ENCODE data around the gene ZNF358. TPM values are rescaled to one million over a fixed set of nuclear protein-coding genes. Genes with fewer than 3 reads are reported as not detected.

The ZNF358 gene
- 9.1 and 14.9 TPM in 2 replicates for total RNA-seq

DNA sequence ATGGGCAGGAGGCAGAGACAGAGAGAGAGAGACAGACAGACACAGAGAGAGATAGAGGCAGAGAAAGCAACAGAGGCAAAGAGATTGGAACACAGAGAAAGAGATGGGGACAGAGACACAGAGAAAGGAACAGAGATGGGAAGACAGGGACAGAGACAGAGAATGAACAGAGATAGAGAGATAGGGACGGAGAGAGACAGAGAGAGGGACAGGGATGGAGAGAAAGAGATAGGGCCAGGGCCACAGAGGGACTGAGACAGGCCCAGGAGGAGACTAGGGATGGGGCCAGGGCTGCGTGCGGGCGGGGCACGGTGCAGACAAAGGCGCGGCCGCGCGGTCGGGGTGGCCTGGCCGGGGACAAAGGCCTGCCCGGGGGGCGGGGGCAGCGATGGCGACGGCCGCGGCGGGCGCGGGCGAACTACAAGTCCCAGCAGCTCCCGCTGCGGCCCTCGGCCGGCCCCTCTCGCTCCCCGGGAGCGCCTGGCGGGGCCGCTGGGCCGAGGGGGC is at the start of gene ZNF358:
Gene ZNF358 (plus strand): TSS at position 459 of the 507 bp plus-strand sequence. CDS start 3,140 bp downstream, outside the sequence.

DNA sequence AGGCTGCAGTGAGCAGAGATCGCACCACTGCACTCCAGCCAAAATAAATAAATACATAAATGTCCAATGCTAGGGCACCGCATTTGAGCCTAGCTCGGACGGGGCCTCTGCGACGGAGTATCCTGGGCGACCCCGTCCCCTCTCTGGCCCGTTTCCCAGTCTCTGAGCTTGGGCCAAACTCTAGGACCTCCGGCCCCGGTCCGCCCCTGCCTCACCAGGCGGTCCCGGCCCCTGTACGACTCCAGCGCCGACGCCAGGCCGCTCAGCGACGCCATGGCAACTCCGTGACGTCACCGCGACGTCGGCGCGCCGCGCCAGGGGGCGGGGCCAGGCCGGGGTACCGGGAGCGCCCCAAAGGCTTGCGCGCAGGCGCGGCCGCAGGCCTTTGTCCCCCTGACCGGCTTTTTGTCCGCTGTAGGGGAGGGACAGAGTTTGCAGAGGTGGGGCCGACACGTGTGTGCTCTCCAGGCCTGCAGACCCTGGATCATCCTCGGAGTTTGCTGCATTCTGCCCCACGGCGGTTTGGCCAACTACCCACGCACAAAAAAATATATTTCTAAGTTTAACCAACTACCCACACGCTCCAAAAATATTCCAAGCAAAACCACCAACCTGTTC is 27.1 kb upstream of the ZNF358 start, which contains the start of gene PEX11G:
Gene PEX11G (minus strand): TSS at position 300 of the 618 bp plus-strand sequence. CDS start 25 bp downstream, at position 275.

DNA sequence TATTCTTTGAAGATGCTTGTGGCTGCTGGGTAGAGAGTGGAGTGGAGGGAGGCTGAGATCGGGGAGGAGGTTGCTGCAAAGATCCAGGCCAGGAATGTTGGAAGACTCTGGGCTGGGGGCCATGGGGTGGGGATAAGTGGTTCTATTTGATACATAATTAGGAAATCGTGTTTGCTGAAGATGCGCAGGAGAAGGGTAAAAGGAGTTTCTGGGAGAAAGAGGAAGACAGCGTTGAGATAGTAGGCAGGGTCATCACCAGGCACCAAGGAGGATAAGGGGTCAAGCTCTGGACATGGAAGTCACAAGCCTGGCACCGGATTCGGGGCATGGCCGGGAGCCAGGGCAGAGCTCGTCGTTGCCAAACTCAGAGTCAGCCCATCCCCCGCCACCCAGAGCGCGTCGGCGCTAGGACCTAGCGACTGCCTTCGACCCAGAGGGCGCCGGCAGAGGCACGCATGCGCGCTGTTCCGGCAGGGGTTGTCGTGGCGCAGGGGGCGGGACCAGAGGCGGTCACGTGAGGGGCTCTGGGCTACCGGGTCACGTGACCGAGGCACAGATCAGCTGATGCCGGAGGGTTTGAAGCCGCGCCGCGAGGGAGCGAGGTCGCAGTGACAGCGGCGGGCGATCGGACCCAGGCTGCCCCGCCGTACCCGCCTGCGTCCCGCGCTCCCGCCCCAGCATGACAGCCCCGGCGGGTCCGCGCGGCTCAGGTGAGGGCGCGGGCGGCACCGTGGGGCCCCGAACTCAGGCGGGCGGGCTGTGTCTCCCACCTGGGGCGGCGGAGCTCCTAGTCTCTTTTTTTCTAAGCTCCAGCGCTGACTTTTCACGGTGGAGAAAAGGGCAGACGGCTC is 6.4 kb downstream of the ZNF358 start, which contains the start of gene MCOLN1:
Gene MCOLN1 (plus strand): TSS at position 553 of the 851 bp plus-strand sequence. CDS start 127 bp downstream, at position 680.

DNA sequence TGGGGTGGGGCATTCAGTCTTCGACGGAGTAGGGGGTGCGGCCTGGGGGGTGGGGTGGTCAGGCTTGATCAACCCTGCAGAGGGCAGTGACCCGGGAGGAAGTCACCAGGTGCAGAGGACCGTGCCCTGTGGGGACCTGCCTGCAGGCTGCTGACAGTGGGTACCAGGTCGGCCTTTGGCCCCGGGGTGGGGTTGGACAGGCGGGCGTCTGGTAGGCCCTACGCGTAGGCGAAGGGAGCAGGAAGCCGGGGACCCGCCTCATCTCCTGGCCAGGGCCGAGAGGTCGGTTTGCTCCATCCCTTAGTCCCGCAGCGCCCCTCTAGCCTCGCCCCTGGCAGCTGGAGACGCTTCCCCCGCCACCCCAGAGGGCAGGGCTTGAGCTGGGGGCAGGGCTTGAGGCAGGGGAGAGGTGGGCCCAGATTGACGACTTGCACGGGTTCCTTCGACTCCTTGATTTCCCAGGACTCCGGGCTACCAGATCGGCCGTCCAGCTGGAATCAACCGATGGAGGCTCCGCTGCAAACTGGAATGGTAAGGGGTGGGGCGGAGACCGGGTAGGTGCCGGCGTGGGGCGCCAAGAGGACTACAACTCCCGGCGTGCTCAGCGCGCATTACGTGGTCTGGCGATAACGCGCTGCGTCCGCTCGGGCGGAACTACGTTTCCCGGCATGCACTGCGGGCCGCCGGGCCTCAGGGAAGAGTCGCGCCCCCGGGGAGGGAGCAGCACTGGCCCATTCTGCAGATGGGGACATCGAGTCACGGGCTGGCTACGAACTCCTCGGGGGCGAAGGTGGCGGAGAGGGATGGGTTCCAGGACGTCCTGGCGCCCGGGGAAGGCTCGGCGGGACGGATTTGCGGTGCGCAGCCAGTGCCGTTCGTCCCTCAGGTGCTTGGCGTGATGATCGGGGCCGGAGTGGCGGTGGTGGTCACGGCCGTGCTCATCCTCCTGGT is 19.4 kb downstream of the ZNF358 start, which contains the start of gene PNPLA6:
Gene PNPLA6 (plus strand): TSS at position 671 of the 951 bp plus-strand sequence. CDS start 72 bp downstream, at position 743.

Other genes with a start within 250 kb of the ZNF358 start
- 43.2 and 46.4 TPM in 2 replicates for gene INSR, start 221.7 kb upstream of the ZNF358 start, total RNA-seq
- 23.3 and 35.4 TPM in 2 replicates for gene ARHGEF18, start 167.2 kb upstream of the ZNF358 start, total RNA-seq
- 1.5 and 2.1 TPM in 2 replicates for gene PEX11G, start 27.1 kb upstream of the ZNF358 start, total RNA-seq
- 6.0 and 9.6 TPM in 2 replicates for gene MCOLN1, start 6.5 kb downstream of the ZNF358 start, total RNA-seq
- 85.8 and 164 TPM in 2 replicates for gene PNPLA6, start 19.6 kb downstream of the ZNF358 start, total RNA-seq
- gene CAMSAP3, start 79.8 kb downstream of the ZNF358 start, total RNA-seq = 0.19 TPM in 1 of 2 replicates, not detected in the other
- 19.9 and 44.2 TPM in 2 replicates for gene XAB2, start 113.4 kb downstream of the ZNF358 start, total RNA-seq
- gene PET100, start 113.7 kb downstream of the ZNF358 start, total RNA-seq = 25.8 and 45.2 TPM in 2 replicates
- gene PCP2, start 117.6 kb downstream of the ZNF358 start, total RNA-seq = not detected in 2 replicates
- 27.7 and 49.4 TPM in 2 replicates for gene STXBP2, start 121.0 kb downstream of the ZNF358 start, total RNA-seq
- not detected in 2 replicates for gene RETN, start 152.9 kb downstream of the ZNF358 start, total RNA-seq
- not detected in 2 replicates for gene MCEMP1, start 161.0 kb downstream of the ZNF358 start, total RNA-seq
- gene TRAPPC5, start 164.7 kb downstream of the ZNF358 start, total RNA-seq = 52.0 and 117 TPM in 2 replicates
- not detected in 2 replicates for gene FCER2, start 186.0 kb downstream of the ZNF358 start, total RNA-seq
- gene CLEC4G, start 216.0 kb downstream of the ZNF358 start, total RNA-seq = not detected in 2 replicates
- not detected in 2 replicates for gene CD209, start 231.4 kb downstream of the ZNF358 start, total RNA-seq
- gene CLEC4M, start 247.1 kb downstream of the ZNF358 start, total RNA-seq = 0.44 TPM in 1 of 2 replicates, not detected in the other